Measurements from ENCODE around the gene CNGA2. TPM values are rescaled to one million over a fixed set of nuclear protein-coding genes. Genes with fewer than 3 reads are reported as not detected.

Gene CNGA2
- total and polyA plus RNA-seq, 2 donors (not counting 3 experiments of a cell fraction or from before 2014, with no cell fraction given), result not detected

DNA sequence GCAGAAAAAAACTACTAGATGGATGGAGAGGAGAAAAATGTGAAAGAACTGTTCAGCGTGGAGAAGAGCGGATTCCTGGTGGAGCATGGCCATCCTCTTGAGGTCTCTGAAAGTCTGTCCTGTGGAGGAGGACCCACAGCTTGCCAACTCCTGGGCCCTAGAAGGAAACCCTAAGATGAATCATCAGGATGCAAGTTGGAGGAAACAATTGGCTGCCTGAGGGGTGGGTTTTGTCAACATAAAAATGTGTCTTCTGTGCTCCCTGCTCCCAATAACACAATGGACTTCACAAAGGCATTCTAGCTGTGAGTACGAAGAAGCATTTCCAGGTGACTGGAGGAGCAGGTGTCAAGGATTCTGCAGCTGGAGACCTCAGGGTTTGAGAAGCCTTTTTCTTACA, 37.2 kb downstream of the CNGA2 start:
- Histone ChIP-seq H3K9me1 (replicated peaks; ENCODE audit: control insufficient read depth, extremely low read depth, insufficient read depth, low read length) (no peaks in the 10 kb centered on the region), H3K4me3 (replicated peaks in 1 of 3; ENCODE audit: insufficient read depth in 1 of 3, low read depth in 1 of 3, low read length in 3 of 3) (no peak overlapping the region), H3K36me3 (ENCODE audit: control insufficient read depth in 2 of 2, extremely low read depth in 1 of 2, insufficient read depth in 2 of 2, low read length in 2 of 2) (no peaks in the 10 kb centered on the region), H3K9me3 (replicated peaks; ENCODE audit: control insufficient read depth, insufficient read depth, low read length) (no peaks in the 10 kb centered on the region), H2AFZ (ENCODE audit: low read depth, low read length) (no peak overlapping the region), H3K4me2 (ENCODE audit: insufficient read depth, low read length) (no peak overlapping the region), H3K9ac (replicated peaks; ENCODE audit: extremely low read depth, insufficient read depth, low read length) (no peak overlapping the region), H3K4me1 (ENCODE audit: control insufficient read depth, extremely low read depth, insufficient read depth, low read length) (no peaks in the 10 kb centered on the region), H3K27ac (ENCODE audit: insufficient read depth, low read depth, low read length) (no peak overlapping the region), H3K27me3 (ENCODE audit: control insufficient read depth in 2 of 2, insufficient read depth in 2 of 2, low read length in 2 of 2) (no peaks in the 10 kb centered on the region), H3K79me2 (ENCODE audit: control insufficient read depth, insufficient read depth, low read length) (no peaks in the 10 kb centered on the region), H4K20me1 (replicated peaks; ENCODE audit: control insufficient read depth, extremely low read depth, insufficient read depth, low read length) (no peaks in the 10 kb centered on the region)
- CTCF ChIA-PET, result no interaction called here
- DNase-seq (ENCODE audit: low read depth, low spot score) (no peak), FAIRE-seq (no peak)
- TF ChIP-seq POLR2A (IDR thresholded peaks at IDR 0.05; ENCODE audit: low read depth, low read length), result no peak
- intact Hi-C loops (cut with micrococcal nuclease), result no loop called here
- POLR2A ChIA-PET, result no interaction called here
- dilution Hi-C loops (cut with MboI; ENCODE audit: extremely low pct_ligation_motif_present, low sequenced_read_pairs), result no loop called here
- no TSS peak for BruUV-seq (replicated peaks)

DNA sequence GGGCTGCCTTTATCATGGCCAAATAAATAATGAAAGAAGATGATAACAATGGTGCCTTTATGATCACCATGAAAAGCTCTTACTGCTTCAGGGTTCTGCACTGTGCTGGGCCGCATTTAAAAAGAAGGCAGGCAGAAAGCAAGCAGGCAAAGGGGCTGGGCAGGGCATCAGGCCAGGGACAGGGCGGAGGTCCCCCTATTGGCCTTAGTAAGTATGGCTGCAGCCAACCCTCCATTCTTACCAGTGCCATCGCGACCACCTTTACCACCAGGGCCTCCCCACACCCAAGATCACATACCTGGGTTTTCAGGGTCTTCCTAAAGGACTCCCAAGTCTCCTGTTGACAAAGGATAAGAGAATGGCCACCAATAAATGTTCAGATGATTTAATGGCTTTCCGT, 38.9 kb downstream of the CNGA2 start:
- Histone ChIP-seq H4K20me1 (replicated peaks; ENCODE audit: control insufficient read depth, extremely low read depth, insufficient read depth, low read length) (no peaks in the 10 kb centered on the region), H2AFZ (ENCODE audit: low read depth, low read length) (no peak overlapping the region), H3K27ac (ENCODE audit: insufficient read depth, low read depth, low read length) (no peak overlapping the region), H3K79me2 (ENCODE audit: control insufficient read depth, insufficient read depth, low read length) (no peaks in the 10 kb centered on the region), H3K27me3 (ENCODE audit: control insufficient read depth in 2 of 2, insufficient read depth in 2 of 2, low read length in 2 of 2) (no peaks in the 10 kb centered on the region), H3K4me1 (ENCODE audit: control insufficient read depth, extremely low read depth, insufficient read depth, low read length) (no peaks in the 10 kb centered on the region), H3K9me3 (replicated peaks; ENCODE audit: control insufficient read depth, insufficient read depth, low read length) (no peaks in the 10 kb centered on the region), H3K36me3 (ENCODE audit: control insufficient read depth in 2 of 2, extremely low read depth in 1 of 2, insufficient read depth in 2 of 2, low read length in 2 of 2) (no peaks in the 10 kb centered on the region), H3K9me1 (replicated peaks; ENCODE audit: control insufficient read depth, extremely low read depth, insufficient read depth, low read length) (no peaks in the 10 kb centered on the region), H3K4me3 (replicated peaks in 1 of 3; ENCODE audit: insufficient read depth in 1 of 3, low read depth in 1 of 3, low read length in 3 of 3) (no peak overlapping the region), H3K9ac (replicated peaks; ENCODE audit: extremely low read depth, insufficient read depth, low read length) (no peak overlapping the region), H3K4me2 (ENCODE audit: insufficient read depth, low read length) (no peak overlapping the region)
- ChIA-PET CTCF (no interaction called here), POLR2A (no interaction called here)
- intact Hi-C loops (cut with micrococcal nuclease) (no loop called here), dilution Hi-C loops (cut with MboI; ENCODE audit: extremely low pct_ligation_motif_present, low sequenced_read_pairs) (no loop called here)
- BruUV-seq (replicated peaks), result no TSS peak
- FAIRE-seq (no peak), DNase-seq (ENCODE audit: low read depth, low spot score) (no peak)
- TF ChIP-seq POLR2A (IDR thresholded peaks at IDR 0.05; ENCODE audit: low read depth, low read length), result no peak
- TF ChIP-seq GATA2 (IDR thresholded peaks at IDR 0.05; ENCODE audit: insufficient read depth, insufficient read length, low read depth, low read length), result no peak
- TF ChIP-seq, protein P1, sequence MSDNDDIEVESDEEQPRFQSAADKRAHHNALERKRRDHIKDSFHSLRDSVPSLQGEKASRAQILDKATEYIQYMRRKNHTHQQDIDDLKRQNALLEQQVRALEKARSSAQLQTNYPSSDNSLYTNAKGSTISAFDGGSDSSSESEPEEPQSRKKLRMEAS (IDR thresholded peaks at IDR 0.05; ENCODE audit: insufficient read depth, insufficient read length), result no peak
- TF ChIP-seq, protein P2, sequence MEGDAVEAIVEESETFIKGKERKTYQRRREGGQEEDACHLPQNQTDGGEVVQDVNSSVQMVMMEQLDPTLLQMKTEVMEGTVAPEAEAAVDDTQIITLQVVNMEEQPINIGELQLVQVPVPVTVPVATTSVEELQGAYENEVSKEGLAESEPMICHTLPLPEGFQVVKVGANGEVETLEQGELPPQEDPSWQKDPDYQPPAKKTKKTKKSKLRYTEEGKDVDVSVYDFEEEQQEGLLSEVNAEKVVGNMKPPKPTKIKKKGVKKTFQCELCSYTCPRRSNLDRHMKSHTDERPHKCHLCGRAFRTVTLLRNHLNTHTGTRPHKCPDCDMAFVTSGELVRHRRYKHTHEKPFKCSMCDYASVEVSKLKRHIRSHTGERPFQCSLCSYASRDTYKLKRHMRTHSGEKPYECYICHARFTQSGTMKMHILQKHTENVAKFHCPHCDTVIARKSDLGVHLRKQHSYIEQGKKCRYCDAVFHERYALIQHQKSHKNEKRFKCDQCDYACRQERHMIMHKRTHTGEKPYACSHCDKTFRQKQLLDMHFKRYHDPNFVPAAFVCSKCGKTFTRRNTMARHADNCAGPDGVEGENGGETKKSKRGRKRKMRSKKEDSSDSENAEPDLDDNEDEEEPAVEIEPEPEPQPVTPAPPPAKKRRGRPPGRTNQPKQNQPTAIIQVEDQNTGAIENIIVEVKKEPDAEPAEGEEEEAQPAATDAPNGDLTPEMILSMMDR (IDR thresholded peaks at IDR 0.05; ENCODE audit: extremely low read depth in 1 of 2, insufficient read depth in 1 of 2, low read depth in 1 of 2, low read length in 2 of 2), result no peak
- TF ChIP-seq EZH2 (IDR thresholded peaks at IDR 0.05; ENCODE audit: borderline replicate concordance, low read depth, low read length, severe bottlenecking), result no peak
- no peak for TF ChIP-seq FOS (IDR thresholded peaks at IDR 0.05; ENCODE audit: borderline replicate concordance, insufficient read depth, low read length)
- no peak for TF ChIP-seq POLR2AphosphoS5 (IDR thresholded peaks at IDR 0.05; ENCODE audit: insufficient read depth, low read depth, low read length)
- TF ChIP-seq MYC (IDR thresholded peaks at IDR 0.05; ENCODE audit: low read depth, low read length), result no peak
- no peak for TF ChIP-seq JUN (IDR thresholded peaks at IDR 0.05; ENCODE audit: borderline replicate concordance, insufficient read depth, insufficient read length, low read depth)
